Adrenal gland (tissue), 5 donors: ENCODE measurements around the gene OR1S2.

ENCODE experiments used
- POLR2A ChIP-seq, 2 donors: fragments of 450-650 bp; IDR thresholded peaks; one replicate each; pipeline ENCODE4 v1.6.1; 2017; ENCODE audit warnings: antibody characterized with exemption in 2 of 2, mild to moderate bottlenecking in 2 of 2, moderate library complexity in 1 of 2
- TF ChIP-seq, protein P1 (sequence below), 6 experiments: fragments of 450-650 bp in 4 of 6; fragments of 200-600 bp in 2 of 6; sonication (generic) in 1 of 6; IDR thresholded peaks; 1 replicate in 5 of 6; 2 replicates in 1 of 6; pipeline versions ENCODE4 v1.5.1 to v1.8.0; 2016 to 2021; ENCODE audit warnings: antibody characterized with exemption in 6 of 6, mild to moderate bottlenecking in 2 of 6, moderate library complexity in 1 of 6
- donor health status: DM: no; HTN: no; CAD: no.

DNA sequence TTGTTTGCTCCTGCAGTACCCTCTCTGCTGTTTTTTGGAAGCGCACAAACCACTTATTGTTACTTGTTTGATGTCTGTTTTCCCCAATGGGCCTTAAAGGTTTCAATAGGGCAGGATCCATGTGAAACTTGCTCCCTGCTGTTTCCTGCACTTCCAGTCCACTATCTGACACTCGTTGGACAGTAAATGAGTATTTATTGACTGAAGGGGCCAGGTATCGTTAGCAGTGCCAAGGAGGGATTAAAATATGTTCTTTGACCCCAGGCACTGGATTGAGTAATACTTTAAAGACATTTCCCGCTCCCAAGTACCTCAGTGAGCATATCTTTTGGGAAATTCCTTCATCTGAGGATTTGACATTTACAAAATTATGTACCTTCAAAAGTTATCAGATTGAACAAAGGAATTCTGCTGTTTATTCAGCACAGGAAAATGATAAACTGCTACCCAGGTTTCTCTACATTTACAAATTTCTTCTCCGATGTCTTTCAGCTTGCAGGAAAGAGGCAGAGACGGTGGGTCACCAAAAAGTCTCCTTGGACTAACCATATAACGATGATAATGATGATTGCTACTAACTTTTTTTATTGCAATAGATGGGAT, 38.3 kb downstream of the OR1S2 start:
- TF ChIP-seq, protein P1, sequence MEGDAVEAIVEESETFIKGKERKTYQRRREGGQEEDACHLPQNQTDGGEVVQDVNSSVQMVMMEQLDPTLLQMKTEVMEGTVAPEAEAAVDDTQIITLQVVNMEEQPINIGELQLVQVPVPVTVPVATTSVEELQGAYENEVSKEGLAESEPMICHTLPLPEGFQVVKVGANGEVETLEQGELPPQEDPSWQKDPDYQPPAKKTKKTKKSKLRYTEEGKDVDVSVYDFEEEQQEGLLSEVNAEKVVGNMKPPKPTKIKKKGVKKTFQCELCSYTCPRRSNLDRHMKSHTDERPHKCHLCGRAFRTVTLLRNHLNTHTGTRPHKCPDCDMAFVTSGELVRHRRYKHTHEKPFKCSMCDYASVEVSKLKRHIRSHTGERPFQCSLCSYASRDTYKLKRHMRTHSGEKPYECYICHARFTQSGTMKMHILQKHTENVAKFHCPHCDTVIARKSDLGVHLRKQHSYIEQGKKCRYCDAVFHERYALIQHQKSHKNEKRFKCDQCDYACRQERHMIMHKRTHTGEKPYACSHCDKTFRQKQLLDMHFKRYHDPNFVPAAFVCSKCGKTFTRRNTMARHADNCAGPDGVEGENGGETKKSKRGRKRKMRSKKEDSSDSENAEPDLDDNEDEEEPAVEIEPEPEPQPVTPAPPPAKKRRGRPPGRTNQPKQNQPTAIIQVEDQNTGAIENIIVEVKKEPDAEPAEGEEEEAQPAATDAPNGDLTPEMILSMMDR (IDR thresholded peaks at IDR 0.05) = no peak
- no peak for TF ChIP-seq POLR2A (IDR thresholded peaks at IDR 0.05)
